DND-41 (cell line): ENCODE results near the gene CLEC5A.
"Not testable (repeated sequence)": the region's sequence is repeated elsewhere in the genome, so short reads cannot be mapped to it uniquely, and the experiment has no call there.

Experiments used
- ATAC-seq: fragments of 200-7000 bp; cut with Tn5 transposase; 3 replicates; pipeline ENCODE4 v1.9.1; 2021; ENCODE audit warnings: low read depth; ENCODE audit not compliant: insufficient read depth
- DNase-seq: peaks from one replicate; pipeline ENCODE4 v3.0.0-alpha.2; 2020
- H2AFZ ChIP-seq: 2 replicates; pipeline ENCODE4 v1.6.0; 2012; ENCODE audit warnings: low read depth, low read length
- H3K27ac ChIP-seq: 2 replicates; pipeline ENCODE4 v1.5.1; 2012; ENCODE audit warnings: low read length, inconsistent platforms
- H3K27me3 ChIP-seq: fragments of 200-600 bp; sonication (generic); 2 replicates; pipeline ENCODE4 v1.6.0; 2012; ENCODE audit warnings: low read length, mild to moderate bottlenecking, inconsistent platforms; ENCODE audit not compliant: insufficient read depth, poor library complexity
- H3K36me3 ChIP-seq: 2 replicates; pipeline ENCODE4 v1.5.1; 2012; ENCODE audit warnings: low read length, inconsistent platforms; ENCODE audit not compliant: insufficient read depth
- H3K4me1 ChIP-seq: 2 replicates; pipeline ENCODE4 v1.5.1; 2012; ENCODE audit warnings: mild to moderate bottlenecking, low read length; ENCODE audit not compliant: insufficient read depth
- H3K4me2 ChIP-seq: 2 replicates; pipeline ENCODE4 v1.6.0; 2012; ENCODE audit warnings: mild to moderate bottlenecking, moderate library complexity, low read length, inconsistent platforms; ENCODE audit not compliant: insufficient read depth
- H3K4me3 ChIP-seq, 2 experiments: fragments of 200-600 bp in 1 of 2; shearing (Covaris generic) in 1 of 2; 2 replicates each; pipeline ENCODE4 v1.5.1; 2012 to 2016; ENCODE audit warnings: inconsistent platforms in 2 of 2, low read length in 2 of 2, mild to moderate bottlenecking in 2 of 2, low read depth in 1 of 2, moderate library complexity in 1 of 2
- H3K79me2 ChIP-seq: 2 replicates; pipeline ENCODE4 v1.6.0; 2012; ENCODE audit warnings: low read length, inconsistent platforms; ENCODE audit not compliant: insufficient read depth
- H3K9ac ChIP-seq: 2 replicates; pipeline ENCODE4 v1.6.0; 2012; ENCODE audit warnings: low read depth, mild to moderate bottlenecking, inconsistent platforms, low read length, moderate library complexity
- H3K9me3 ChIP-seq: 2 replicates; pipeline ENCODE4 v1.5.1; 2012; ENCODE audit warnings: low read length, moderate library complexity, mild to moderate bottlenecking, inconsistent platforms; ENCODE audit not compliant: insufficient read depth, severe bottlenecking
- H4K20me1 ChIP-seq: 2 replicates; pipeline ENCODE4 v1.6.0; 2012; ENCODE audit warnings: low read length; ENCODE audit not compliant: insufficient read depth
- EZH2 ChIP-seq: IDR thresholded peaks from 3 replicates; pipeline ENCODE4 v1.6.1; 2012; ENCODE audit warnings: borderline replicate concordance, low read depth, mild to moderate bottlenecking, moderate library complexity, low read length, inconsistent platforms; ENCODE audit not compliant: severe bottlenecking
- TF ChIP-seq, protein P1 (sequence below): IDR thresholded peaks from 2 replicates; pipeline ENCODE4 v1.5.1; 2012; ENCODE audit warnings: borderline replicate concordance, low read length, moderate library complexity, mild to moderate bottlenecking; ENCODE audit not compliant: poor library complexity, severe bottlenecking; ENCODE audit errors: extremely low read depth

CLEC5A gene

DNA sequence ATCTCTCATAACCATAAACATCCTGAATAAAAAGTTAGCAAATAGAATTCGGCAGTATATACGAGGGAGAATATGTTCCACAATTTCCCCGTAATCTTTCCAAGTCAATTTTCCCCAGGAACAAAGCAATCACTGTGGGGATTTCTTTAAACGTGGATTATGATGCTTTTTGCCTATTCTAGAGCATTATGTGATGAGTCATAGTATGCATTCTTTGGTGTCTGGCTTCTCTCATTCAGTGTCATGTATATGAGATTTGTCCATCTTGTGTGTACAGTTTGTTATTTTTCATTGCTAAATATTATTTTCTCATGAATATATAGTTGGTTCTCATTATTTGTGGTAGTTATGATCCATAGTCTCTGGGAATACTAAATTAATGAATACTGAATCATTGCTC lies 40.5 kb downstream of the CLEC5A start:
- TF ChIP-seq EZH2: no peak
- TF ChIP-seq, protein P1, sequence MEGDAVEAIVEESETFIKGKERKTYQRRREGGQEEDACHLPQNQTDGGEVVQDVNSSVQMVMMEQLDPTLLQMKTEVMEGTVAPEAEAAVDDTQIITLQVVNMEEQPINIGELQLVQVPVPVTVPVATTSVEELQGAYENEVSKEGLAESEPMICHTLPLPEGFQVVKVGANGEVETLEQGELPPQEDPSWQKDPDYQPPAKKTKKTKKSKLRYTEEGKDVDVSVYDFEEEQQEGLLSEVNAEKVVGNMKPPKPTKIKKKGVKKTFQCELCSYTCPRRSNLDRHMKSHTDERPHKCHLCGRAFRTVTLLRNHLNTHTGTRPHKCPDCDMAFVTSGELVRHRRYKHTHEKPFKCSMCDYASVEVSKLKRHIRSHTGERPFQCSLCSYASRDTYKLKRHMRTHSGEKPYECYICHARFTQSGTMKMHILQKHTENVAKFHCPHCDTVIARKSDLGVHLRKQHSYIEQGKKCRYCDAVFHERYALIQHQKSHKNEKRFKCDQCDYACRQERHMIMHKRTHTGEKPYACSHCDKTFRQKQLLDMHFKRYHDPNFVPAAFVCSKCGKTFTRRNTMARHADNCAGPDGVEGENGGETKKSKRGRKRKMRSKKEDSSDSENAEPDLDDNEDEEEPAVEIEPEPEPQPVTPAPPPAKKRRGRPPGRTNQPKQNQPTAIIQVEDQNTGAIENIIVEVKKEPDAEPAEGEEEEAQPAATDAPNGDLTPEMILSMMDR: no peak
- Histone ChIP-seq H3K4me2 (no peak overlapping the region), H3K36me3 (no peaks in the 10 kb centered on the region), H3K27me3 (peaks cover 4% of the 10 kb centered on the region), H3K79me2 (no peaks in the 10 kb centered on the region), H4K20me1 (no peaks in the 10 kb centered on the region), H2AFZ (no peak overlapping the region), H3K9me3 (no peaks in the 10 kb centered on the region), H3K9ac (no peak overlapping the region), H3K4me1 (no peaks in the 10 kb centered on the region), H3K4me3 (no peak overlapping the region), H3K27ac (no peak overlapping the region)
- ATAC-seq (no peak), DNase-seq (no peak)

DNA sequence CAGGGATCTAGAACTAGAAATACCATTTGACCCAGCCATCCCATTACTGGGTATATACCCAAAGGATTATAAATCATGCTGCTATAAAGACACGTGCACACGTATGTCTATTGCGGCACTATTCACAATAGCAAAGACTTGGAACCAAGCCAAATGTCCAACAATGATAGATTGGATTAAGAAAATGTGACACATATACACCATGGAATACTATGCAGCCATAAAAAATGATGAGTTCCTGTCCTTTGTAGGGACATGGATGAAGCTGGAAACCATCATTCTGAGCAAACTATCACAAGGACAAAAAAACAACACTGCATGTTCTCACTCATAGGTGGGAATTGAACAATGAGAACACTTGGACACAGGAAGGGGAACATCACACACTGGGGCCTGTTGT lies 47.4 kb downstream of the CLEC5A start:
- H3K36me3 ChIP-seq, H2AFZ ChIP-seq, H3K27ac ChIP-seq, H3K4me2 ChIP-seq, H3K9ac ChIP-seq, H4K20me1 ChIP-seq, H3K79me2 ChIP-seq, H3K4me3 ChIP-seq, H3K9me3 ChIP-seq, DNase-seq, H3K4me1 ChIP-seq, ATAC-seq, H3K27me3 ChIP-seq: not testable (repeated sequence)

DNA sequence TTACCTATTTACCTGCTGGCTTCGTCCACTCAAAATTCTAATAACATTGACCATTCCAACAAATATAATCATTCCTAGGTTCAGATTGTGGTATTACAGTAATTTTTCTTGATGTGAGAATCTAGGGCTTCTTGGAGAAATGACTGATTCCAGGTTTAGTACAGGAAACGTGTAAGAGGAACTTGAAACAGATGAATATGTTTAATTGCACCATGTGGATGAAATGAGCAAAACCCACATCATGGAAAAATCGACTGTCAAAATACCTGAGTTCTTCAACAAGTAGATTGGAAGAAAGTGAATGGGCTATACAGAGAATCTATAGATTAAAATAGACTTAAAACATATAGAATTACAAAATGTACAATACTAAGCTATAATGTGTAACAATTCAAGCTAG lies 55.4 kb downstream of the CLEC5A start:
- TF ChIP-seq EZH2: no peak
- TF ChIP-seq, protein P1: no peak
- no peaks in the 10 kb centered on the region for H3K27me3 ChIP-seq
- H3K4me3 ChIP-seq: no peak overlapping the region
- H2AFZ ChIP-seq: no peak overlapping the region
- no peaks in the 10 kb centered on the region for H3K4me1 ChIP-seq
- H3K9me3 ChIP-seq: no peaks in the 10 kb centered on the region
- H3K4me2 ChIP-seq: no peak overlapping the region
- H3K79me2 ChIP-seq: no peaks in the 10 kb centered on the region
- no peak for ATAC-seq
- DNase-seq: no peak
- no peak overlapping the region for H3K27ac ChIP-seq
- H4K20me1 ChIP-seq: no peaks in the 10 kb centered on the region
- H3K36me3 ChIP-seq: no peaks in the 10 kb centered on the region
- no peak overlapping the region for H3K9ac ChIP-seq

DNA sequence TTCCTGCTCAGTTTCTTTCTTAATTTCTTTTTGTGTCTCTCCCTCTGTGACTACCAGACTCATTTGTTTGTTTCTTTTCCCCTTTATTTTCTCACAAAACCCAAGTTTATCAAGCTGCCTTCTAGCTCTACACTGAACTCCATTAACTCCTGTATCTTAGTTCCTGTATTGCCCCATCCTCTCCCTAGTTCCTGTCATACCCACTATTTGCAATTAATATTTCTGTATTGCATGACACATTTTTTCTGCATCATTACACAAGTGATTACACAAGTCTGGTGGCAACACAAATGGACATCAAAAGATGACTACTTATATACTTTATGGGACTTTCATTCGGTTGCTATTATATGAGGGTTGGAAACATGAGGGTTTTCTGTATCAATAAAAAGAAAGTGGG lies 57.5 kb downstream of the CLEC5A start:
- no peak for ATAC-seq
- H3K4me2 ChIP-seq: no peak overlapping the region
- no peak overlapping the region for H3K27ac ChIP-seq
- H3K36me3 ChIP-seq: no peaks in the 10 kb centered on the region
- H3K4me3 ChIP-seq: no peak overlapping the region
- H4K20me1 ChIP-seq: no peaks in the 10 kb centered on the region
- H2AFZ ChIP-seq: no peak overlapping the region
- H3K79me2 ChIP-seq: no peaks in the 10 kb centered on the region
- no peaks in the 10 kb centered on the region for H3K27me3 ChIP-seq
- no peak for TF ChIP-seq EZH2
- TF ChIP-seq, protein P1: no peak
- no peak overlapping the region for H3K9ac ChIP-seq
- no peaks in the 10 kb centered on the region for H3K4me1 ChIP-seq
- no peaks in the 10 kb centered on the region for H3K9me3 ChIP-seq
- no peak for DNase-seq
